ENCODE results near the gene ST3GAL2.

Gene ST3GAL2

GRCh38 chr16:70331588-70332358, 107.1 kb downstream of the ST3GAL2 start:
- Histone ChIP-seq H3K79me2 (no peaks in the 10 kb centered on the region), H2AFZ (no peak overlapping the region), H3K27me3 (ENCODE audit: control insufficient read depth, insufficient read depth, low read length) (no peaks in the 10 kb centered on the region), H3K4me1 (no peaks in the 10 kb centered on the region), H3K4me2 (ENCODE audit: low read length) (no peak overlapping the region), H3K9me3 (ENCODE audit: control insufficient read depth, low read length) (no peaks in the 10 kb centered on the region), H3K27ac (no peak overlapping the region), H3K4me3 (ENCODE audit: low read depth, low read length) (no peak overlapping the region), H3K9ac (no peak overlapping the region), H3K36me3 (ENCODE audit: control insufficient read depth, insufficient read depth, low read length) (no peaks in the 10 kb centered on the region)
- TF ChIP-seq CTCF (IDR thresholded peaks at IDR 0.05), result peak; percentile 46

GRCh38 chr16:70331091-70331490, 107.8 kb downstream of the ST3GAL2 start:
- Histone ChIP-seq H3K9me3 (ENCODE audit: control insufficient read depth, low read length) (no peaks in the 10 kb centered on the region), H3K4me3 (ENCODE audit: low read depth, low read length) (no peak overlapping the region), H3K27me3 (ENCODE audit: control insufficient read depth, insufficient read depth, low read length) (no peaks in the 10 kb centered on the region), H3K36me3 (ENCODE audit: control insufficient read depth, insufficient read depth, low read length) (no peaks in the 10 kb centered on the region), H2AFZ (no peak overlapping the region), H3K9ac (no peak overlapping the region), H3K79me2 (no peaks in the 10 kb centered on the region), H3K4me1 (no peaks in the 10 kb centered on the region), H3K4me2 (ENCODE audit: low read length) (no peak overlapping the region), H3K27ac (no peak overlapping the region)
- TF ChIP-seq CTCF (IDR thresholded peaks at IDR 0.05), result no peak

Data from parathyroid adenoma (tissue), 2 donors.